ENCODE data around the gene MECR.
A peak's percentile ranks its signal among the peaks of the same experiment; 100 is the strongest.

The MECR gene

GRCh38 chr1:29264773-29265389 lies 34.1 kb upstream of the MECR start:
- H3K36me3 ChIP-seq (ENCODE audit: insufficient read depth, low read length): no peaks in the 10 kb centered on the region
- peaks cover 4% of the 10 kb centered on the region for H3K4me1 ChIP-seq (ENCODE audit: control insufficient read depth, insufficient read depth, low read length)
- no peak overlapping the region for H3K9ac ChIP-seq (ENCODE audit: low read depth, low read length)
- no peak overlapping the region for H3K4me2 ChIP-seq (ENCODE audit: low read length)
- H3K4me3 ChIP-seq (ENCODE audit: low read length): no peak overlapping the region
- no peaks in the 10 kb centered on the region for H3K9me3 ChIP-seq (replicated peaks; ENCODE audit: low read length)
- no peaks in the 10 kb centered on the region for H3K27me3 ChIP-seq (ENCODE audit: control insufficient read depth, insufficient read depth, low read length)

GRCh38 chr1:29260531-29260930 lies 29.8 kb upstream of the MECR start:
- no peaks in the 10 kb centered on the region for H3K9me3 ChIP-seq (replicated peaks; ENCODE audit: low read length)
- H3K27me3 ChIP-seq (ENCODE audit: control insufficient read depth, insufficient read depth, low read length): no peaks in the 10 kb centered on the region
- H3K4me1 ChIP-seq (ENCODE audit: control insufficient read depth, insufficient read depth, low read length): peaks cover 15% of the 10 kb centered on the region
- H3K4me2 ChIP-seq (ENCODE audit: low read length): peak overlapping the region; percentile 90
- no peak overlapping the region for H3K9ac ChIP-seq (ENCODE audit: low read depth, low read length)
- no peaks in the 10 kb centered on the region for H3K36me3 ChIP-seq (ENCODE audit: insufficient read depth, low read length)
- H3K4me3 ChIP-seq (ENCODE audit: low read length): no peak overlapping the region

GRCh38 chr1:29259802-29260441 lies 29.2 kb upstream of the MECR start:
- peak overlapping the region; percentile 90 for H3K4me2 ChIP-seq (ENCODE audit: low read length)
- H3K4me3 ChIP-seq (ENCODE audit: low read length): peak overlapping the region; percentile 69
- H3K9me3 ChIP-seq (replicated peaks; ENCODE audit: low read length): no peaks in the 10 kb centered on the region
- no peaks in the 10 kb centered on the region for H3K36me3 ChIP-seq (ENCODE audit: insufficient read depth, low read length)
- H3K9ac ChIP-seq (ENCODE audit: low read depth, low read length): peak overlapping the region; percentile 30
- no peaks in the 10 kb centered on the region for H3K27me3 ChIP-seq (ENCODE audit: control insufficient read depth, insufficient read depth, low read length)
- peaks cover 15% of the 10 kb centered on the region for H3K4me1 ChIP-seq (ENCODE audit: control insufficient read depth, insufficient read depth, low read length)

- peaks cover 12% of the 10 kb centered on the region for H3K4me1 ChIP-seq (ENCODE audit: control insufficient read depth, insufficient read depth, low read length)
- no peaks in the 10 kb centered on the region for H3K27me3 ChIP-seq (ENCODE audit: control insufficient read depth, insufficient read depth, low read length)
- H3K9ac ChIP-seq (ENCODE audit: low read depth, low read length): peak overlapping the region; percentile 30
- H3K4me3 ChIP-seq (ENCODE audit: low read length): peak overlapping the region; percentile 69
- H3K36me3 ChIP-seq (ENCODE audit: insufficient read depth, low read length): no peaks in the 10 kb centered on the region
- H3K9me3 ChIP-seq (replicated peaks; ENCODE audit: low read length): no peaks in the 10 kb centered on the region
- peak overlapping the region; percentile 90 for H3K4me2 ChIP-seq (ENCODE audit: low read length)
Observed at GRCh38 chr1:29258976-29259801, 28.5 kb upstream of the MECR start.

GRCh38 chr1:29258189-29258975 lies 27.6 kb upstream of the MECR start:
- Histone ChIP-seq H3K27me3 (ENCODE audit: control insufficient read depth, insufficient read depth, low read length) (no peaks in the 10 kb centered on the region), H3K4me2 (ENCODE audit: low read length) (no peak overlapping the region), H3K36me3 (ENCODE audit: insufficient read depth, low read length) (no peaks in the 10 kb centered on the region), H3K4me3 (ENCODE audit: low read length) (no peak overlapping the region), H3K9ac (ENCODE audit: low read depth, low read length) (no peak overlapping the region), H3K9me3 (replicated peaks; ENCODE audit: low read length) (no peaks in the 10 kb centered on the region), H3K4me1 (ENCODE audit: control insufficient read depth, insufficient read depth, low read length) (peaks cover 12% of the 10 kb centered on the region)

GRCh38 chr1:29256979-29257804 lies 26.5 kb upstream of the MECR start:
- Histone ChIP-seq H3K4me3 (ENCODE audit: low read length) (no peak overlapping the region), H3K27me3 (ENCODE audit: control insufficient read depth, insufficient read depth, low read length) (no peaks in the 10 kb centered on the region), H3K4me1 (ENCODE audit: control insufficient read depth, insufficient read depth, low read length) (peaks cover 12% of the 10 kb centered on the region), H3K36me3 (ENCODE audit: insufficient read depth, low read length) (no peaks in the 10 kb centered on the region), H3K9me3 (replicated peaks; ENCODE audit: low read length) (no peaks in the 10 kb centered on the region), H3K9ac (ENCODE audit: low read depth, low read length) (no peak overlapping the region), H3K4me2 (ENCODE audit: low read length) (peak overlapping the region; percentile 31)

- H3K9ac ChIP-seq (ENCODE audit: low read depth, low read length): no peak overlapping the region
- H3K4me3 ChIP-seq (ENCODE audit: low read length): no peak overlapping the region
- H3K27me3 ChIP-seq (ENCODE audit: control insufficient read depth, insufficient read depth, low read length): no peaks in the 10 kb centered on the region
- H3K4me1 ChIP-seq (ENCODE audit: control insufficient read depth, insufficient read depth, low read length): peaks cover 12% of the 10 kb centered on the region
- H3K36me3 ChIP-seq (ENCODE audit: insufficient read depth, low read length): no peaks in the 10 kb centered on the region
- H3K4me2 ChIP-seq (ENCODE audit: low read length): no peak overlapping the region
- no peaks in the 10 kb centered on the region for H3K9me3 ChIP-seq (replicated peaks; ENCODE audit: low read length)
Observed at GRCh38 chr1:29256394-29256793, 25.7 kb upstream of the MECR start.

GRCh38 chr1:29255134-29255666 lies 24.5 kb upstream of the MECR start:
- no peaks in the 10 kb centered on the region for H3K36me3 ChIP-seq (ENCODE audit: insufficient read depth, low read length)
- no peaks in the 10 kb centered on the region for H3K9me3 ChIP-seq (replicated peaks; ENCODE audit: low read length)
- no peak overlapping the region for H3K4me2 ChIP-seq (ENCODE audit: low read length)
- H3K4me3 ChIP-seq (ENCODE audit: low read length): no peak overlapping the region
- no peaks in the 10 kb centered on the region for H3K27me3 ChIP-seq (ENCODE audit: control insufficient read depth, insufficient read depth, low read length)
- H3K9ac ChIP-seq (ENCODE audit: low read depth, low read length): no peak overlapping the region
- H3K4me1 ChIP-seq (ENCODE audit: control insufficient read depth, insufficient read depth, low read length): peaks cover 12% of the 10 kb centered on the region

- Histone ChIP-seq H3K4me2 (ENCODE audit: low read length) (no peak overlapping the region), H3K9ac (ENCODE audit: low read depth, low read length) (no peak overlapping the region), H3K27me3 (ENCODE audit: control insufficient read depth, insufficient read depth, low read length) (no peaks in the 10 kb centered on the region), H3K36me3 (ENCODE audit: insufficient read depth, low read length) (no peaks in the 10 kb centered on the region), H3K9me3 (replicated peaks; ENCODE audit: low read length) (no peaks in the 10 kb centered on the region), H3K4me3 (ENCODE audit: low read length) (no peak overlapping the region), H3K4me1 (ENCODE audit: control insufficient read depth, insufficient read depth, low read length) (peaks cover 15% of the 10 kb centered on the region)
Observed at GRCh38 chr1:29254346-29254745, 23.6 kb upstream of the MECR start.

- no peaks in the 10 kb centered on the region for H3K27me3 ChIP-seq (ENCODE audit: control insufficient read depth, insufficient read depth, low read length)
- no peaks in the 10 kb centered on the region for H3K36me3 ChIP-seq (ENCODE audit: insufficient read depth, low read length)
- no peaks in the 10 kb centered on the region for H3K9me3 ChIP-seq (replicated peaks; ENCODE audit: low read length)
- H3K4me3 ChIP-seq (ENCODE audit: low read length): no peak overlapping the region
- no peak overlapping the region for H3K4me2 ChIP-seq (ENCODE audit: low read length)
- no peak overlapping the region for H3K9ac ChIP-seq (ENCODE audit: low read depth, low read length)
- H3K4me1 ChIP-seq (ENCODE audit: control insufficient read depth, insufficient read depth, low read length): peaks cover 16% of the 10 kb centered on the region
Observed at GRCh38 chr1:29253180-29253579, 22.4 kb upstream of the MECR start.

Measured in skeletal muscle satellite cell (primary cell).